ENCODE measurements around the gene DUSP12. TPM values are rescaled to one million over a fixed set of nuclear protein-coding genes. Genes with fewer than 3 reads are reported as not detected.
"Not testable (repeated sequence)": the region's sequence is repeated elsewhere in the genome, so short reads cannot be mapped to it uniquely, and the experiment has no call there.

DUSP12 gene
- total RNA-seq, 2 experiments from 2014 or later = 28.0 to 28.1 TPM

DNA sequence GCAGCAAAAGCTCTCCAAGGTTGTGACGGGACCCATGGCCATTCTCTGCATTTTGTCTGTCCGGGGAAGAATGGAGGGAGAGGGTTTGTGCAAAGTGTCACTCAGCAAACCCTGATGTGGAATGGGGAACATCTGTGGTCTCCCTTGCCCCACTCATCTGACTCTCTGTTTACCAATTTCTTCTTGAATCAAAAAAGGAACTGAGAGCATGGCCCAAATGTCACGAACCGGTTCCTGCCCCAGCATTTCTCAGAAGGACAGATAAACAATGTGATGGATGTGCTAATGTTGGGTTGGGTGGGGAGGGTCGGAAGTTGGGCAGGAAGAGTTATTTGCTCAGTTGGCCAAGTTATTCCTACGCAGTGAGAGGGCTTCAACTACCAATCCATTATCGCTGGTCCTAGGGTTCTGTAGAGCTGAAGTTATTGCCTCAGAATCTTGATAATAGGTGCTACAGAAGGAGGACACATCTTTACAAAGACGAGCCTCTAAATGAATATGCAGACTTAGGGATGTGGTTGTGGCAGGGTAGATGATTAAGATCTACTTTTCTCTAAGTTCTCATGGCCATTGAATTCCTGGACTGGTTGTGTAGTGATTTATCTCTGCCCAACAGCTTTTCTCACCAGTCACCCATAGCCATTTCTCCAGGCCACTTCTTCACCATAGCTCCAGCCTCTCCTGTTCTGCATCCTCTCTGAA is 9.6 kb upstream of the DUSP12 start:
- intact Hi-C loops (cut with DNase I, micrococcal nuclease) = loop anchor here (5.0 to 10.0 kb wide), 5 partner anchors 38 to 513 kb away; partner anchors contain the start of genes FCGR3A (in 1 of the 2) and TOMM40L (in 1 of the 2)
- Mint-ChIP-seq H3K36me3 (ENCODE audit: low read depth) (no peaks in the 10 kb centered on the region), H3K27ac (no peak overlapping the region), H3K27me3 (peaks cover 14% of the 10 kb centered on the region), H3K9me3 (ENCODE audit: low read depth) (no peaks in the 10 kb centered on the region), H3K4me3 (no peak overlapping the region), H3K4me1 (peaks cover 34% of the 10 kb centered on the region)
- ATAC-seq (no peak), DNase-seq (no peak)
- CTCF ChIA-PET = interaction anchor here (0.7 to 3.9 kb wide), 13 partner anchors 10 to 529 kb away, joined by 3 to 32 read pairs (median 4); partner anchors contain the start of genes DUSP12 and FCRLB
- POLR2A ChIA-PET = no interaction called here

GRCh38 chr1:161740921-161741320 is 8.7 kb upstream of the DUSP12 start:
- ChIA-PET POLR2A (no interaction called here), CTCF (interaction anchor here (0.5 to 3.9 kb wide), 15 partner anchors 8 to 584 kb away, joined by 3 to 32 read pairs (median 5); partner anchors contain the start of gene DUSP12)
- DNase-seq = no peak
- no peak for ATAC-seq
- intact Hi-C loops (cut with DNase I, micrococcal nuclease) = loop anchor here (1.0 to 10.0 kb wide), 6 partner anchors 94 to 514 kb away; partner anchors contain the start of genes FCGR3A (in 1 of the 2) and TOMM40L (in 1 of the 2)
- H3K9me3 Mint-ChIP-seq (ENCODE audit: low read depth) = no peaks in the 10 kb centered on the region
- H3K4me1 Mint-ChIP-seq = peaks cover 36% of the 10 kb centered on the region
- no peak overlapping the region for H3K4me3 Mint-ChIP-seq
- no peak overlapping the region for H3K27ac Mint-ChIP-seq
- H3K36me3 Mint-ChIP-seq (ENCODE audit: low read depth) = no peaks in the 10 kb centered on the region
- peaks cover 20% of the 10 kb centered on the region for H3K27me3 Mint-ChIP-seq

DNA sequence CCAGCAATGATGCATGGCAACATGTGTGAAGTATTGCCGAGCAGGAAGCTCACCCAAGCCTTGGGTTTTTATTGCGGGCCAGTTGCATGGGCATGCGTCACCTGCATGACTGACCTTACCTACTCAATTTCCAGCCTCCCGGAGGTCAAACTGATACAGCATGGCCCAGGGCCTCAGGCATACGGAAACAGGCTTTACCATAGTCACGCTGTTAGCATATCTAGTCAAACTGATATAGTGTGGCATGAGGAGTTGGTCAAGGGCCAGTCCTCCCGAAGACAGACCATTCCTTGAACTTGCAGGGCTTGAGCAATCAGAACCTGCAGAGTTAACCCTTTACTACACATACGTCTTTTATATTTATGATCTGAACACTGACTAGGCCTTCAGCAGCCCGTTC is 6.4 kb upstream of the DUSP12 start:
- POLR2A ChIA-PET = no interaction called here
- H3K36me3 Mint-ChIP-seq (ENCODE audit: low read depth) = no peaks in the 10 kb centered on the region

GRCh38 chr1:161747801-161748200 is 1.8 kb upstream of the DUSP12 start:
- ATAC-seq (no peak), DNase-seq (no peak)
- H3K36me3 Mint-ChIP-seq (ENCODE audit: low read depth) = peaks cover 12% of the 10 kb centered on the region
- CTCF ChIA-PET = interaction anchor here (0.7 to 1.4 kb wide), 2 partner anchors 13 to 19 kb away, joined by 3 to 6 read pairs; no protein-coding TSS in a partner anchor
- POLR2A ChIA-PET = no interaction called here
- H3K27me3 Mint-ChIP-seq = peaks cover 9% of the 10 kb centered on the region
- H3K4me1 Mint-ChIP-seq = peaks cover 53% of the 10 kb centered on the region
- H3K9me3 Mint-ChIP-seq (ENCODE audit: low read depth) = no peaks in the 10 kb centered on the region
- intact Hi-C loops (cut with DNase I, micrococcal nuclease) = loop anchor here (5.0 to 10.0 kb wide), 3 partner anchors 123 to 1406 kb away; partner anchors contain the start of genes COPA (in 1 of the 2), FCGR3A (in 1 of the 2) and NCSTN (in 1 of the 2)
- no peak overlapping the region for H3K27ac Mint-ChIP-seq
- no peak overlapping the region for H3K4me3 Mint-ChIP-seq

More for the DNA sequence above, 6.4 kb upstream of the DUSP12 start:
- Mint-ChIP-seq H3K9me3 (ENCODE audit: low read depth) (no peaks in the 10 kb centered on the region), H3K27me3 (peaks cover 15% of the 10 kb centered on the region), H3K4me1 (peaks cover 38% of the 10 kb centered on the region), H3K27ac (no peak overlapping the region), H3K4me3 (no peak overlapping the region)
- CTCF ChIA-PET = interaction anchor here (0.6 to 3.3 kb wide), 6 partner anchors 14 to 1861 kb away, joined by 3 to 13 read pairs (median 6); no protein-coding TSS in a partner anchor
- DNase-seq (no peak), ATAC-seq (no peak)
- intact Hi-C loops (cut with DNase I, micrococcal nuclease) = loop anchor here (5.0 to 10.0 kb wide), 4 partner anchors 118 to 516 kb away; partner anchors contain the start of genes FCGR3A (in 1 of the 2) and TOMM40L (in 1 of the 2)

- peaks cover 41% of the 10 kb centered on the region for H3K4me1 Mint-ChIP-seq
- intact Hi-C loops (cut with DNase I, micrococcal nuclease) = loop anchor here (1.0 to 10.0 kb wide), 2 partner anchors 271 to 274 kb away; no protein-coding TSS in a partner anchor
- H3K36me3 Mint-ChIP-seq (ENCODE audit: low read depth) = peaks cover 12% of the 10 kb centered on the region
- H3K27ac Mint-ChIP-seq = peak overlapping the region; percentile 81
- ChIA-PET POLR2A (no interaction called here), CTCF (interaction anchor here (0.7 to 3.4 kb wide), 6 partner anchors 8 to 274 kb away, joined by 3 to 28 read pairs (median 16); partner anchors contain the start of gene DUSP12)
- peak; percentile 53 for ATAC-seq
- DNase-seq = peak; percentile 65
- H3K4me3 Mint-ChIP-seq = peak overlapping the region; percentile 44
- no peaks in the 10 kb centered on the region for H3K27me3 Mint-ChIP-seq
- H3K9me3 Mint-ChIP-seq (ENCODE audit: low read depth) = no peaks in the 10 kb centered on the region
Measured at GRCh38 chr1:161763522-161764098, 14.0 kb downstream of the DUSP12 start.

DNA sequence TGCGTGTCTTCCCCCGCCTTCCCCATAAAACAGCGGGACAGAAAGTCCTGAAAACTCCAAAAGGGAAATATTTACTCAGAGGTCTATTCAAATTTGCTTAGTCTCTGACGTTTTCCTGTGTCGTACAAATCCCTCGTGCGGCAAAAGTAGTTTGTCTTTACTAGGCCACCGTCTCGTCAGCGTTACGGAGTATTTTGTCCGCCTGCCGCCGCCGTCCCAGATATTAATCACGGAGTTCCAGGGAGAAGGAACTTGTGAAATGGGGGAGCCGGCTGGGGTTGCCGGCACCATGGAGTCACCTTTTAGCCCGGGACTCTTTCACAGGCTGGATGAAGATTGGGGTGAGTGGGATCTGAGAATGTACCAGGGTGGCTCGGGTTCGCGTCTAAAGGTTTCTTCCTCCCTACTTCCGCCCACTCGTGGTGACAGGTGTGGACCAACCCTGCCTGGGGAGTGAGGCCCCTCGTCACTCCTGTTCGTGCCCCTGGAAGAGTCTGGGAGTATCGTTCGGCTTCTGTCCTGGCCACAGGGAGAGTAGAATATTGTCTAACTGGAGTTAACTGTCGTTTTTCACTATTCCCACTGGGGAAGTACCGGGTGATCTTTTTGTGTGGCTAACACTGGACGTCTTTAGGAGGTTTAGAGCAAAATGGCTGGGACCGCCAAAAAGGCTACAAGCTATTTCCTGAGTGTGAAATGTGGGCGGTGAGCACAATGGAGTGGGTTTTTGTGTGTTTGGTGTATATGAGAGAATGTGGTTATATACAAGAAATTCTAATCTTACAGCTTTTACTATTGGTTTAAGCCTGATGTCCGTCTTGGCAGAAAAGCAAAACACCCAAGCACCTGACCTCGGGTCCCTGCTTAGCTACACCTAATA is 16.8 kb downstream of the DUSP12 start, which contains the start of gene ATF6:
ATF6 (plus strand) TSS at position 219 of the 880 bp plus-strand sequence; CDS start at position 260, 41 bp downstream.
- CTCF ChIA-PET = interaction anchor here (0.5 to 2.2 kb wide), 9 partner anchors 10 to 271 kb away, joined by 3 to 12 read pairs (median 4); no protein-coding TSS in a partner anchor
- Mint-ChIP-seq H3K27ac (peak within 1 kb of the TSS; percentile 99), H3K4me1 (peaks cover 49% of the 10 kb centered on the region), H3K36me3 (ENCODE audit: low read depth) (peaks cover 7% of the 10 kb centered on the region), H3K9me3 (ENCODE audit: low read depth) (no peaks in the 10 kb centered on the region), H3K27me3 (no peaks in the 10 kb centered on the region), H3K4me3 (peak within 1 kb of the TSS; percentile 96)
- intact Hi-C loops (cut with DNase I, micrococcal nuclease) = loop anchor here (1.0 to 10.0 kb wide), 8 partner anchors 16 to 796 kb away; partner anchors contain the start of genes DUSP12 (in 1 of the 2), UAP1 (in 1 of the 2) and UHMK1 (in 1 of the 2)
- ATAC-seq (peak; percentile 68), DNase-seq (peak; percentile 89)
- POLR2A ChIA-PET = interaction anchor here (0.9 to 1.6 kb wide), 4 partner anchors 10 to 26 kb away, joined by 3 to 6 read pairs (median 4); partner anchors contain the start of gene DUSP12

DNA sequence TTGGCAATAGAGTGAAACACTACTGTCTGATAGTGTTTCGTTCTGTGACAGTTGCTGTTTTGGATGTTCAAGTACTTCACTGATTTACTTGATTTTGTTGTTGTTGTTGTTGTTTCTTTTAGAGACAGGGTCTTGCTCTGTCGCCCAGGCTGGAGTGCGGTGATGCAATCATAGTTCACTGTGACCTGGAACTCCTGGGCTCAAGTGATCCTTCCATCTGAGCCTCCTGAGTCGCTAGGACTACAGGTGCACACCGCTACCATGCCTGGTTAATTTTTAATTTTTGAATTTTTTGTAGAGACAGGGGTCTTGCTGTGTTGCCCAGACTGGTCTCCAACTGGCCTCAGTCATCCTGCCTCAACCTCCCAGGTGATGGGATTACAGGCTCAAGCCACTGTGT is 18.9 kb downstream of the DUSP12 start:
- intact Hi-C loops (cut with DNase I, micrococcal nuclease) = loop anchor here (5.0 to 10.0 kb wide), 4 partner anchors 266 to 794 kb away; partner anchors contain the start of genes UAP1 (in 1 of the 2) and UHMK1 (in 1 of the 2)
- H3K9me3 Mint-ChIP-seq (ENCODE audit: low read depth) = no peaks in the 10 kb centered on the region
- H3K4me1 Mint-ChIP-seq = peaks cover 41% of the 10 kb centered on the region
- peak overlapping the region; percentile 96 for H3K4me3 Mint-ChIP-seq
- no peaks in the 10 kb centered on the region for H3K27me3 Mint-ChIP-seq
- H3K27ac Mint-ChIP-seq = peak overlapping the region; percentile 55
- peaks cover 7% of the 10 kb centered on the region for H3K36me3 Mint-ChIP-seq (ENCODE audit: low read depth)
- DNase-seq (no peak), ATAC-seq (no peak)
- ChIA-PET CTCF (interaction anchor here (2.2 kb wide), 1 partner anchor 269 kb away, joined by 12 read pairs; no protein-coding TSS in a partner anchor), POLR2A (no interaction called here)

- H3K4me3 Mint-ChIP-seq = no peak overlapping the region
- H3K27me3 Mint-ChIP-seq = no peaks in the 10 kb centered on the region
- H3K4me1 Mint-ChIP-seq = peaks cover 35% of the 10 kb centered on the region
- H3K27ac Mint-ChIP-seq = peak overlapping the region; percentile 63
- H3K9me3 Mint-ChIP-seq (ENCODE audit: low read depth) = no peaks in the 10 kb centered on the region
- no peak for DNase-seq
- ChIA-PET CTCF (interaction anchor here (0.6 to 1.1 kb wide), 2 partner anchors 34 to 268 kb away, joined by 3 to 4 read pairs; no protein-coding TSS in a partner anchor), POLR2A (interaction anchor here (0.7 kb wide), 1 partner anchor 52 kb away, joined by 3 read pairs; no protein-coding TSS in a partner anchor)
- peaks cover 7% of the 10 kb centered on the region for H3K36me3 Mint-ChIP-seq (ENCODE audit: low read depth)
- intact Hi-C loops (cut with DNase I, micrococcal nuclease) = loop anchor here (5.0 to 10.0 kb wide), 4 partner anchors 266 to 793 kb away; partner anchors contain the start of genes UAP1 (in 1 of the 2) and UHMK1 (in 1 of the 2)
- no peak for ATAC-seq
Measured at GRCh38 chr1:161768986-161769672, 19.5 kb downstream of the DUSP12 start.

- ATAC-seq; H3K36me3 Mint-ChIP-seq (ENCODE audit: low read depth); POLR2A ChIA-PET; H3K27me3 Mint-ChIP-seq; H3K4me3 Mint-ChIP-seq; H3K27ac Mint-ChIP-seq; H3K9me3 Mint-ChIP-seq (ENCODE audit: low read depth); DNase-seq: not testable (repeated sequence)
- CTCF ChIA-PET = interaction anchor here (0.6 to 1.1 kb wide), 2 partner anchors 34 to 268 kb away, joined by 3 to 4 read pairs; no protein-coding TSS in a partner anchor
- H3K4me1 Mint-ChIP-seq = peaks cover 35% of the 10 kb centered on the region
- intact Hi-C loops (cut with DNase I, micrococcal nuclease) = loop anchor here (5.0 to 10.0 kb wide), 5 partner anchors 265 to 1553 kb away; partner anchors contain the start of genes NUF2 (in 1 of the 2), UAP1 (in 1 of the 2) and UHMK1 (in 1 of the 2)
Measured at GRCh38 chr1:161769673-161770045, 20.1 kb downstream of the DUSP12 start.
